Measurements from ENCODE around the gene PLCB3.

PLCB3 gene

DNA sequence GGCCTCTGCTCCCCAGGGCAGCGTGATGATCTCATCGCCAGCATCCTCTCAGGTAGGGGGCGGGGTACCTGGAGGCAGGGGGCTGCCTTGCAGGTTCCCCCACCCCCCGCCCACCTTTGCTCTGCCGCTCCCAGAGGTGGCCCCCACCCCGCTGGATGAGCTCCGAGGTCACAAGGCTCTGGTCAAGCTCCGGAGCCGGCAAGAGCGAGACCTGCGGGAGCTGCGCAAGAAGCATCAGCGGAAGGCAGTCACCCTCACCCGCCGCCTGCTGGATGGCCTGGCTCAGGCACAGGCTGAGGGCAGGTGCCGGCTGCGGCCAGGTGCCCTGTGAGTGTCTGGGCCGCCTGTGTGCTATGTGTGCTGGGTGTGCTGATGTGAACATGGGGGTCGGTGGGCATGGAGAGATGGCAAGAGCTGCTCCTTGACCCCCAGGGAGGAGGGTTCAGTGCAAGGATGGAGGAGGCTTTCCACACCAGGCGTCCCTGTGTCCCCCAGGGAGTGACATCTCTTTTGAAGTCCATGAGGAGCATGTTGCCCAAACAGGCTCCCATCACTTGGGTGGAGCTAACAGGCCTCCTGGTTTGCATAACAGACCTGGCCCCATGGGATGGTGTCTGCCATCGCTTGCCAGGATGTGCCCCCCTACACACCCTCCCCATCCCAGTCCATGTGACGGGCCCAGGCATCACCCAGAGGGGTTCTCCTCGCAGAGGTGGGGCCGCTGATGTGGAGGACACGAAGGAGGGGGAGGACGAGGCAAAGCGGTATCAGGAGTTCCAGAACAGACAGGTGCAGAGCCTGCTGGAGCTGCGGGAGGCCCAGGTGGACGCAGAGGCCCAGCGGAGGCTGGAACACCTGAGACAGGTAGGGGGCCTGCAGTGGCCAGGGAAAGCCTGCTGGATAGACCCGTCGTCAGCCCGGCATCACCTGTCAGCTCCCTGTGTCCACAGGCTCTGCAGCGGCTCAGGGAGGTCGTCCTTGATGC lies 14.1 kb downstream of the PLCB3 start:
- H3K4ac ChIP-seq (ENCODE audit: low read depth, low read length) = no peak overlapping the region
- no peak overlapping the region for H3K23ac ChIP-seq (ENCODE audit: low read length)
- H2BK5ac ChIP-seq (ENCODE audit: low read length) = no peak overlapping the region
- H4K5ac ChIP-seq (ENCODE audit: low read length) = no peak overlapping the region
- no peaks in the 10 kb centered on the region for H3K27me3 ChIP-seq (ENCODE audit: insufficient read depth, low read length, poor library complexity)
- H3K27ac ChIP-seq (ENCODE audit: low read depth, low read length) = no peak overlapping the region
- no peak overlapping the region for H4K8ac ChIP-seq (ENCODE audit: low read depth, low read length)
- H2AK5ac ChIP-seq (ENCODE audit: low read length) = no peak overlapping the region
- H2BK15ac ChIP-seq (replicated peaks; ENCODE audit: low read depth) = no peak overlapping the region
- H3K36me3 ChIP-seq (ENCODE audit: control insufficient read depth, insufficient read depth, low read length) = peaks cover 14% of the 10 kb centered on the region
- no peak overlapping the region for H3K56ac ChIP-seq (ENCODE audit: low read length)
- H2BK120ac ChIP-seq (ENCODE audit: low read depth, low read length) = no peak overlapping the region
- no peak overlapping the region for H3K9ac ChIP-seq (ENCODE audit: low read length)
- no peaks in the 10 kb centered on the region for H3K79me2 ChIP-seq (ENCODE audit: control insufficient read depth, insufficient read depth, low read length)
- DNase-seq = no peak
- no peaks in the 10 kb centered on the region for H3K79me1 ChIP-seq (ENCODE audit: low read length)
- H3K4me2 ChIP-seq (ENCODE audit: low read length) = no peak overlapping the region
- no CpG with 5 or more reads among the region's 35 CpGs for WGBS (ENCODE audit: extremely low coverage, insufficient coverage, low lambda C conversion rate)
- peaks cover 5% of the 10 kb centered on the region for H3K4me1 ChIP-seq (ENCODE audit: control insufficient read depth, low read depth, low read length)
- H3K4me3 ChIP-seq (ENCODE audit: low read length) = no peak overlapping the region
- H3K18ac ChIP-seq (ENCODE audit: low read length) = no peak overlapping the region

DNA sequence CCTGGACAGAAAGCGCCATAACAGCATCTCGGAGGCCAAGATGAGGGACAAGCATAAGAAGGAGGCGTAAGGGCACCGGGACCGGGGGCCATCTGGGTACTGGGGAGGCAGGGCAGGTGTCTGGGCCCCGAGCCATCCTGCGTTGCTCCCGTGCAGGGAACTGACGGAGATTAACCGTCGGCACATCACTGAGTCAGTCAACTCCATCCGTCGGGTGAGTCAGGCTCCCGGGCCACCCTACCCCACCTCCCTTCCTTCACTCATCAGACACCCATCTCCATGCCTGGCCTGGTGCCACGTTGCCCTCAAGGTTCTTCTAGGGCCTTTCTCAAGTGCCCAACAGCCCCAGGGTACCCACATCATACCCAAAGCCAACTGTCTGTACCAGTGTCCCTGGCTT lies 15.0 kb downstream of the PLCB3 start:
- WGBS (ENCODE audit: extremely low coverage, insufficient coverage, low lambda C conversion rate) = no CpG with 5 or more reads among the region's 15 CpGs
- Histone ChIP-seq H3K56ac (ENCODE audit: low read length) (no peak overlapping the region), H4K5ac (ENCODE audit: low read length) (no peak overlapping the region), H3K36me3 (ENCODE audit: control insufficient read depth, insufficient read depth, low read length) (peaks cover 11% of the 10 kb centered on the region), H3K4me1 (ENCODE audit: control insufficient read depth, low read depth, low read length) (peaks cover 5% of the 10 kb centered on the region), H3K79me2 (ENCODE audit: control insufficient read depth, insufficient read depth, low read length) (no peaks in the 10 kb centered on the region), H3K18ac (ENCODE audit: low read length) (no peak overlapping the region), H4K8ac (ENCODE audit: low read depth, low read length) (no peak overlapping the region), H3K4me3 (ENCODE audit: low read length) (no peak overlapping the region), H3K27ac (ENCODE audit: low read depth, low read length) (no peak overlapping the region), H2BK5ac (ENCODE audit: low read length) (no peak overlapping the region), H3K79me1 (ENCODE audit: low read length) (no peaks in the 10 kb centered on the region), H3K23ac (ENCODE audit: low read length) (no peak overlapping the region), H3K9ac (ENCODE audit: low read length) (no peak overlapping the region), H3K4me2 (ENCODE audit: low read length) (no peak overlapping the region), H2BK15ac (replicated peaks; ENCODE audit: low read depth) (no peak overlapping the region), H3K4ac (ENCODE audit: low read depth, low read length) (no peak overlapping the region), H2AK5ac (ENCODE audit: low read length) (no peak overlapping the region), H2BK120ac (ENCODE audit: low read depth, low read length) (no peak overlapping the region), H3K27me3 (ENCODE audit: insufficient read depth, low read length, poor library complexity) (no peaks in the 10 kb centered on the region)
- no peak for DNase-seq

DNA sequence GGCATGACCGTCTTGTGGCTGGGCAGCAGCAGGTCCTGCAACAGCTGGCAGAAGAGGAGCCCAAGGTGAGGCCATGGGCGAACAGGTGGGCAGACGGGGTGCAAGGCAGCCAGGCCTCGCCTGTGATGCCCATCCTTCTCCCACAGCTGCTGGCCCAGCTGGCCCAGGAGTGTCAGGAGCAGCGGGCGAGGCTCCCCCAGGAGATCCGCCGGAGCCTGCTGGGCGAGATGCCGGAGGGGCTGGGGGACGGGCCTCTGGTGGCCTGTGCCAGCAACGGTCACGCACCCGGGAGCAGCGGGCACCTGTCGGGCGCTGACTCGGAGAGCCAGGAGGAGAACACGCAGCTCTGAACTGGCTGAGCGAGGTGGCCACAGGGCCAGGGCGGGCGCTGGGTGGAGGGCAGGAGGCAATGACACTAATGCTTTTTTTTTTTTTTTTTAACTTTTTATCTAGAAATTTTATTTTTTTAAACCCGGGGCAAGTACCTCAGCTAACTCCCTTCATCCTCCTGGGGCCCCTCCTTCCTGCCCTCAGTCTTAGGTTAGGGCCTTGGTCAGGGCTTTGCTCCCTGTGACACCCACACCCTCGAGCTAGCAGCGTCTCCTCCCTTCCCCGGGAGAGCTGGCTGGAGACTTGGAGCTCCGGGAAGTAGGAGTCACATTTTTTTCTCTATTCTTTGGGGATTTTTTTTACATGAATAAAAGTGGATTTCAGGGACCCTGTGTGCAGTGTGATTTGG lies 16.0 kb downstream of the PLCB3 start:
- H3K27ac ChIP-seq (ENCODE audit: low read depth, low read length) = no peak overlapping the region

DNA sequence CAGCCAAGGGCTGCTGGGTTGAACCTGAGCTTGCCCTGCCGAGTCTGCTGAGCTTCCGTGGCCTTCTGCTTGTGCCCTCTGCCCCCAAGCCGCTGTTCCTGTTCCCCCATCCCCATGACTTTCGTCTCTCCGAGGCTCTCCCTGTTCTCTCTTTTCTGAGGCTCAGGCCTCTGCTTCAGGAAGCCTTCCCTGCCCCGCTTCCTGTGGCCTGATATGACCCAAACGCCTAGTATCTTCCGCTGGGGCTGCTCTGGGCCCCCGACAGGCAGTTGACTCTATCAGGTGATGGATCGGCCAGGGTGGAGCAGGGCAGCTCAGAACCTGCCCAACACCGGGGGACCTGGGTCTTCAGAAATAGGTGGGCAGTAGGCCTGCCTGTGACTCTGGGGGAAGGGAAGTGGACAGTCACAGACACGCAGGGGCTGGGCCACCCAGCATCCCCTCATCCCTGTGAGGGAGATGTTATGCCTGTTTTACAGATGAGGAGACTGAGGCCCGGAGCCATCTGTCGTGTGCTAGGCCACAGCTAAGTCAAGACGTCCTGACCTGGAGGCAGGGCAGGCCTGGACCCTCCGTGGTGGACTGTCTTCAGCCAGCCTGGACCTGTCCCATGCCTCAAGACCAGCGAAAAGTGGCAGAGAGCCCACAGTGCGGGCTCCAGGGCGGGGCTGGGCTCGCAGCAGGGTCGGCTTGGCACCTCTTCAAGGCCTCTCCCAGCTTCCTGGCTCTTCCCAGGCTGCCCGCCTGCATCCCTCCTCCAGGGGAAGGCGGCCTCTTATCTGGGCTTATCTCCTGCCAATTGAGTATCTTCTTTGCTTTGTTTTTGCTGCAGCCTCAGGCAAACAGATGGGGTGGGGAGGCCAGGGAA lies 16.9 kb downstream of the PLCB3 start:
- Histone ChIP-seq H3K4me1 (ENCODE audit: control insufficient read depth, low read depth, low read length) (peaks cover 5% of the 10 kb centered on the region), H3K79me2 (ENCODE audit: control insufficient read depth, insufficient read depth, low read length) (no peaks in the 10 kb centered on the region), H3K4ac (ENCODE audit: low read depth, low read length) (no peak overlapping the region), H4K8ac (ENCODE audit: low read depth, low read length) (no peak overlapping the region), H2BK15ac (replicated peaks; ENCODE audit: low read depth) (no peak overlapping the region), H3K36me3 (ENCODE audit: control insufficient read depth, insufficient read depth, low read length) (peaks cover 8% of the 10 kb centered on the region), H3K9ac (ENCODE audit: low read length) (peak overlapping the region; percentile 91), H3K27ac (ENCODE audit: low read depth, low read length) (peak overlapping the region; percentile 96), H3K56ac (ENCODE audit: low read length) (peak overlapping the region; percentile 95), H3K18ac (ENCODE audit: low read length) (no peak overlapping the region), H3K23ac (ENCODE audit: low read length) (peak overlapping the region; percentile 90), H3K27me3 (ENCODE audit: insufficient read depth, low read length, poor library complexity) (no peaks in the 10 kb centered on the region), H4K5ac (ENCODE audit: low read length) (no peak overlapping the region), H3K4me3 (ENCODE audit: low read length) (no peak overlapping the region), H2BK5ac (ENCODE audit: low read length) (peak overlapping the region; percentile 10), H3K4me2 (ENCODE audit: low read length) (peak overlapping the region; percentile 94), H2AK5ac (ENCODE audit: low read length) (no peak overlapping the region), H2BK120ac (ENCODE audit: low read depth, low read length) (no peak overlapping the region), H3K79me1 (ENCODE audit: low read length) (no peaks in the 10 kb centered on the region)
- peak; percentile 95 for DNase-seq
- WGBS (ENCODE audit: extremely low coverage, insufficient coverage, low lambda C conversion rate) = no CpG with 5 or more reads among the region's 23 CpGs

More for the DNA sequence above, 16.0 kb downstream of the PLCB3 start:
- Histone ChIP-seq H3K79me2 (ENCODE audit: control insufficient read depth, insufficient read depth, low read length) (no peaks in the 10 kb centered on the region), H3K4me3 (ENCODE audit: low read length) (no peak overlapping the region), H2BK5ac (ENCODE audit: low read length) (no peak overlapping the region), H2BK120ac (ENCODE audit: low read depth, low read length) (no peak overlapping the region), H4K8ac (ENCODE audit: low read depth, low read length) (no peak overlapping the region), H3K36me3 (ENCODE audit: control insufficient read depth, insufficient read depth, low read length) (peaks cover 8% of the 10 kb centered on the region), H2AK5ac (ENCODE audit: low read length) (no peak overlapping the region), H2BK15ac (replicated peaks; ENCODE audit: low read depth) (no peak overlapping the region), H3K27me3 (ENCODE audit: insufficient read depth, low read length, poor library complexity) (no peaks in the 10 kb centered on the region), H3K23ac (ENCODE audit: low read length) (no peak overlapping the region), H3K4ac (ENCODE audit: low read depth, low read length) (no peak overlapping the region), H3K4me2 (ENCODE audit: low read length) (no peak overlapping the region), H3K79me1 (ENCODE audit: low read length) (no peaks in the 10 kb centered on the region), H4K5ac (ENCODE audit: low read length) (no peak overlapping the region), H3K4me1 (ENCODE audit: control insufficient read depth, low read depth, low read length) (peaks cover 5% of the 10 kb centered on the region), H3K18ac (ENCODE audit: low read length) (no peak overlapping the region), H3K9ac (ENCODE audit: low read length) (no peak overlapping the region), H3K56ac (ENCODE audit: low read length) (no peak overlapping the region)
- no peak for DNase-seq
- WGBS (ENCODE audit: extremely low coverage, insufficient coverage, low lambda C conversion rate) = no CpG with 5 or more reads among the region's 27 CpGs

- H3K27me3 ChIP-seq (ENCODE audit: insufficient read depth, low read length, poor library complexity) = no peaks in the 10 kb centered on the region
- H3K36me3 ChIP-seq (ENCODE audit: control insufficient read depth, insufficient read depth, low read length) = peaks cover 6% of the 10 kb centered on the region
- H4K8ac ChIP-seq (ENCODE audit: low read depth, low read length) = no peak overlapping the region
- H3K4me2 ChIP-seq (ENCODE audit: low read length) = peak overlapping the region; percentile 94
- H3K79me1 ChIP-seq (ENCODE audit: low read length) = no peaks in the 10 kb centered on the region
- H3K4me3 ChIP-seq (ENCODE audit: low read length) = peak overlapping the region; percentile 62
- H3K4ac ChIP-seq (ENCODE audit: low read depth, low read length) = peak overlapping the region; percentile 74
- H2BK120ac ChIP-seq (ENCODE audit: low read depth, low read length) = peak overlapping the region; percentile 14
- peak overlapping the region; percentile 96 for H3K27ac ChIP-seq (ENCODE audit: low read depth, low read length)
- WGBS (ENCODE audit: extremely low coverage, insufficient coverage, low lambda C conversion rate) = no CpG with 5 or more reads among the region's 34 CpGs
- no peaks in the 10 kb centered on the region for H3K79me2 ChIP-seq (ENCODE audit: control insufficient read depth, insufficient read depth, low read length)
- H2BK15ac ChIP-seq (replicated peaks; ENCODE audit: low read depth) = no peak overlapping the region
- H4K5ac ChIP-seq (ENCODE audit: low read length) = no peak overlapping the region
- H2AK5ac ChIP-seq (ENCODE audit: low read length) = no peak overlapping the region
- peak overlapping the region; percentile 91 for H3K9ac ChIP-seq (ENCODE audit: low read length)
- H3K4me1 ChIP-seq (ENCODE audit: control insufficient read depth, low read depth, low read length) = peaks cover 5% of the 10 kb centered on the region
- peak overlapping the region; percentile 81 for H3K18ac ChIP-seq (ENCODE audit: low read length)
- H3K23ac ChIP-seq (ENCODE audit: low read length) = peak overlapping the region; percentile 90
- H2BK5ac ChIP-seq (ENCODE audit: low read length) = peak overlapping the region; percentile 95
- DNase-seq = peak; percentile 95
- peak overlapping the region; percentile 95 for H3K56ac ChIP-seq (ENCODE audit: low read length)
Observed at GRCh38 chr11:64268893-64269539, 17.7 kb downstream of the PLCB3 start.
